H1 (cell line): ENCODE data around the gene CNGB1.

ENCODE experiments used
- EGR1 ChIP-seq: IDR thresholded peaks from 2 replicates; pipeline ENCODE4 v1.6.1; 2011; ENCODE audit warnings: low read depth, low read length, borderline replicate concordance
- FOSL1 ChIP-seq: IDR thresholded peaks from 2 replicates; pipeline ENCODE4 v1.6.1; 2011; ENCODE audit warnings: mild to moderate bottlenecking, low read depth, low read length, moderate library complexity; ENCODE audit not compliant: insufficient read depth
- POLR2A ChIP-seq, 2 experiments: IDR thresholded peaks; 1 replicate in 1 of 2; 2 replicates in 1 of 2; pipeline ENCODE4 v1.6.1; 2011; ENCODE audit warnings: low read depth in 2 of 2, low read length in 2 of 2, mild to moderate bottlenecking in 2 of 2; ENCODE audit errors: control extremely low read depth in 1 of 2
- RBBP5 ChIP-seq: IDR thresholded peaks from 2 replicates; pipeline ENCODE4 v1.7.1; 2012; ENCODE audit warnings: low read depth, mild to moderate bottlenecking, inconsistent platforms, low read length, moderate library complexity, borderline replicate concordance
- SRF ChIP-seq: IDR thresholded peaks from 2 replicates; pipeline ENCODE4 v1.6.1; 2011; ENCODE audit warnings: mild to moderate bottlenecking, low read depth, low read length, moderate library complexity
- TBP ChIP-seq: IDR thresholded peaks from 2 replicates; pipeline ENCODE4 v1.6.1; 2011; ENCODE audit warnings: low read depth, low read length, improper control_type of control experiment
- YY1 ChIP-seq: IDR thresholded peaks from 2 replicates; pipeline ENCODE4 v1.6.1; 2011; ENCODE audit warnings: low read depth, mild to moderate bottlenecking, low read length
- TF ChIP-seq, protein P1 (sequence below), 3 experiments: IDR thresholded peaks; 1 replicate in 2 of 3; 2 replicates in 1 of 3; pipeline versions ENCODE4 v1.5.1 to v1.6.1; 2011; ENCODE audit warnings: low read length in 3 of 3, mild to moderate bottlenecking in 3 of 3, inconsistent platforms in 2 of 3, low read depth in 1 of 3, moderate library complexity in 1 of 3; ENCODE audit not compliant: insufficient read depth in 1 of 3; ENCODE audit errors: control extremely low read depth in 1 of 3
- TF ChIP-seq, protein P2 (sequence below): IDR thresholded peaks from 2 replicates; pipeline ENCODE4 v1.6.1; 2012; ENCODE audit warnings: inconsistent platforms

DNA sequence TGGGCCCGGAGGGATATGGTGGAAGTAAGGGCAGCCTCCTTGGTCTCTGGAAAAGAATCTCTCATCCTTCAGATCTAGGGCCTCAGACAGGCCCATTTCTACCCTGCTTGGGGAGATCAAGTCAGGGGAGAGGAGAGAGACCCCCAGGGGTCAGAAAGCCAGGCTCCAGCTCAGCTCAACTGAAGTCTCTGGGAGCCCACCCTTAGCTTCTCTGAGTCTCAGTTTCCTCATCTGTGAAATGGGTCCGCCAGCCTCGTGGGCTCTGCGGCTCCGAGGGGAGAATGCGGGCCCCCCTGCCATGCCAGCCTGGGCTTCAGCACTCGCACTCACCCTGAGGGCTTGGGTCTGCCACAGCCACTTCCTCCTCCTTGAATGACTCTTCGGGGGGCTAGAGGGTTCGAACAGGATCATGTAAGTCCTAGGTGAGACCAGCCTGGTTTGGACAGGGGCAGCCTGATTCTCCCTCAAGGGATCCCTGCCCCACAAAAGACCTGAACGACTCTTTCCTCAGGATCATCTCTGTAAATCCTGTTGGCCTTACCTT, 6.7 kb downstream of the CNGB1 start:
- TF ChIP-seq, protein P1, sequence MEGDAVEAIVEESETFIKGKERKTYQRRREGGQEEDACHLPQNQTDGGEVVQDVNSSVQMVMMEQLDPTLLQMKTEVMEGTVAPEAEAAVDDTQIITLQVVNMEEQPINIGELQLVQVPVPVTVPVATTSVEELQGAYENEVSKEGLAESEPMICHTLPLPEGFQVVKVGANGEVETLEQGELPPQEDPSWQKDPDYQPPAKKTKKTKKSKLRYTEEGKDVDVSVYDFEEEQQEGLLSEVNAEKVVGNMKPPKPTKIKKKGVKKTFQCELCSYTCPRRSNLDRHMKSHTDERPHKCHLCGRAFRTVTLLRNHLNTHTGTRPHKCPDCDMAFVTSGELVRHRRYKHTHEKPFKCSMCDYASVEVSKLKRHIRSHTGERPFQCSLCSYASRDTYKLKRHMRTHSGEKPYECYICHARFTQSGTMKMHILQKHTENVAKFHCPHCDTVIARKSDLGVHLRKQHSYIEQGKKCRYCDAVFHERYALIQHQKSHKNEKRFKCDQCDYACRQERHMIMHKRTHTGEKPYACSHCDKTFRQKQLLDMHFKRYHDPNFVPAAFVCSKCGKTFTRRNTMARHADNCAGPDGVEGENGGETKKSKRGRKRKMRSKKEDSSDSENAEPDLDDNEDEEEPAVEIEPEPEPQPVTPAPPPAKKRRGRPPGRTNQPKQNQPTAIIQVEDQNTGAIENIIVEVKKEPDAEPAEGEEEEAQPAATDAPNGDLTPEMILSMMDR (IDR thresholded peaks at IDR 0.05; ENCODE audit: control extremely low read depth in 1 of 3, insufficient read depth in 1 of 3, low read depth in 1 of 3, low read length in 3 of 3), result no peak
- TF ChIP-seq POLR2A (IDR thresholded peaks at IDR 0.05; ENCODE audit: control extremely low read depth in 1 of 2, low read depth in 2 of 2, low read length in 2 of 2), result no peak
- TF ChIP-seq FOSL1, result no peak
- no peak for TF ChIP-seq EGR1
- TF ChIP-seq RBBP5, result no peak
- TF ChIP-seq SRF, result no peak
- no peak for TF ChIP-seq TBP
- TF ChIP-seq, protein P2, sequence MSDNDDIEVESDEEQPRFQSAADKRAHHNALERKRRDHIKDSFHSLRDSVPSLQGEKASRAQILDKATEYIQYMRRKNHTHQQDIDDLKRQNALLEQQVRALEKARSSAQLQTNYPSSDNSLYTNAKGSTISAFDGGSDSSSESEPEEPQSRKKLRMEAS, result no peak
- TF ChIP-seq YY1, result no peak
